GM19467 (cell line): Measurements from ENCODE around the gene MRPS27.

Experiments
- ATAC-seq: cut with Tn5 transposase; IDR thresholded peaks from one replicate; pipeline ENCODE4 v1.9.1; 2021; ENCODE audit warnings: mild to moderate bottlenecking, moderate library complexity; ENCODE audit not compliant: unreplicated experiment

Gene MRPS27

DNA sequence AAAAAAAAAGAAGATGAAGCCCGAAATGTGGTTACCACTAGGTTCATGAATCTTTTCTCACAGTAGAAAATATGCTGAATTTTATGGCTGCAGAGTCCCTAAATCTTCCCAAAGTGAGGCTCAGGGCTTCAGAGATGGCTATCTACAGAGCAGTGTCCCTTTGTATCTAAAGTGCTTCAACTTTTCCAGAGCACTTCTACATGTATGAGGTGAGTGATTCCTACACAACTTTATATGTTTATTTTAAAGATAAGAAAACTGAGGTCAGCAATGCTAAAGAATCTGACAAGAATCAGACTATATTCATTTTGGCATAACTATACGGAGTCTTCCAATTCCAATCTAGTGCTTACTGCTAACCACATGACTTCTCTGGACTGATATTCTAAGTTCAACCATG, 53.2 kb downstream of the MRPS27 start:
- ATAC-seq, result no peak

DNA sequence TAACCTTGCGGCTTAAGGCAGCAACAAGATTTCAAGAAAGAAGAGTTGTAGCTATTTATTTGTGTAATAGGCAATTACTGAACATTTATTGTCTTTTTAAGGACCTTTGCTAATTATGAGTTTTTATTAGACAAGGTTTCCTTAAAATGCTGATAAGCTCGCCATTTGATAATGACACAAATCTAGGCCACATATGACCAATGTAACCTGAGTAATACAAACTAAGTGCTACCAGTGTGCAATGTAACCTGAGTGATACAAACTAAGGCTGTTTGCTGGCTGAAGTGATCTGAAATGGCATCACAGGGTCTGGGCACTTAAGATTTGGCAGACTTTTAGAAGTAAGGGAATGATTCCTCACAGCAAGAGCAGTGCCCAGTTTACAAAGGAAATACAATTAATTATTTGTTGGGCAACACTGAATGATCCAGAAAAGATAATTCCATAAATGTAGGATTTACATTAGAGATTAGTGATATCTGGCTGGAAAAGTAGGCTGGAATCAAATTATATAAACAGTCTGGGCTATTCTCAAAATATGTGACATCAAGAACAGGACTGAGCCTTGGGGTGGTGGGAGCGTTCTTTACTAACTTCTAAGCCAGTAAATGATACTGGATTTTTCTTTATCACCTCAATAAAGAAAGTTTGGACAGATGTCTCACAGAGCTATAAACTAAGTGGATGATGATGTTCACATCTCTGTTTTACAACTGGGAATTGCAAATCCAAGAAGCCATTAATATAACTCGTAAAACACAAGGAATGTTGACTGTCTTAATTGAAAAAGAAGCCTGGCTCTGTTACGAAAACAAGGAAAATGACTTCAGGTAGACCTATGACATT, 54.8 kb downstream of the MRPS27 start:
- ATAC-seq, result no peak

DNA sequence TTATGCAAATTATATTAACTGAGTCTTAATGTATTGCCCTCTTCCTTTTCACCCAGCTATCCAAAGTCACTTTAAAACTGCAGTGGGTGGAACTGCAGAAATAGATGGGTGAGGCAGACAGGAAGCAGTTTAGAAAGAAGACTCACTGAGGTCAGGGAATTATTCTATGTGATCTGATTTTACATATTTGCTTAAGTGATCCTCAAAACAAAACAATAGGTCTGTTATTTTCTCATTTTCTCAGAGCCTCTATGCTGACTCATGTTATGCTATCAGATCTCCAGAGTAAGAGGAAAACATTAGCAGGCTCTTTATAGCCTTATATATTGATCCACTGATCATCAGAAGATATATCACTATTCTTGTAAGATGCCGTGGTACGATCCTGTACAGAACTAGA, 63.5 kb downstream of the MRPS27 start:
- ATAC-seq, result no peak

DNA sequence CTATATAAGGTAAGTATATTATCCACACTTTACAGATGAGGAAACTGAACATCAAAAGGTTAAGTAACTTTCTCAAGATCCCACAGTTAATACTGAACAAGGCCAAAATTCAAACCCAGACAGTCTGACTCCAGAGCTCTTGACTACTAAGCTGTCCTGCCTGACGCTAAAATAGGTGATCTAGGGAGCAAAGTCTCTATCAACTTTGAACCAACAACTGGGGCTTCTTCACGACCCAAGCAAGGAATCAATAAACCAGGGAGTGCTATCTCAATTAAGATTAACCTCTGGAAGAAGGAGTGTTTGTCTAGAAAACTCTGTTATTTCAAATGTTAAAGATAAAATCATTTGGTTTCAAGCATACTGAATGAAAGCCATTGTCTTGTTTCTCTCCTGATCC, 64.4 kb downstream of the MRPS27 start:
- ATAC-seq, result no peak

DNA sequence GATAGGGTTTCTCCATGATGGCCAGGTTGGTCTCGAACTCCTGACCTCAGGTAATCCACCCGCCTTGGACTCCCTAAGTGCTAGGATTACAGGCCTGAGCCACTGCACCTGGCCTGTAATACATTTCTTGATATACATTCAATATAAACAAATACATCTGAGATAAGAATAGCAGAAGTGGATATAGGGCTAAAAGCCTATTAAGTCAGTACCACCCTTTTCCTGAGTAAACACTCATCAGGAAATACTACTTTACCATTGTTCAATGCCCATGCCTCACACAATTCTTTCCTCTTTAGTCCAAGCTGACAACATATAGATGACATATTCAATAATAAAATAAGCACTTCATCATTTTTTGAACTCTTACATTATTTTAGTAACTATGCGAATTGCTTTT, 64.8 kb downstream of the MRPS27 start:
- no peak for ATAC-seq

DNA sequence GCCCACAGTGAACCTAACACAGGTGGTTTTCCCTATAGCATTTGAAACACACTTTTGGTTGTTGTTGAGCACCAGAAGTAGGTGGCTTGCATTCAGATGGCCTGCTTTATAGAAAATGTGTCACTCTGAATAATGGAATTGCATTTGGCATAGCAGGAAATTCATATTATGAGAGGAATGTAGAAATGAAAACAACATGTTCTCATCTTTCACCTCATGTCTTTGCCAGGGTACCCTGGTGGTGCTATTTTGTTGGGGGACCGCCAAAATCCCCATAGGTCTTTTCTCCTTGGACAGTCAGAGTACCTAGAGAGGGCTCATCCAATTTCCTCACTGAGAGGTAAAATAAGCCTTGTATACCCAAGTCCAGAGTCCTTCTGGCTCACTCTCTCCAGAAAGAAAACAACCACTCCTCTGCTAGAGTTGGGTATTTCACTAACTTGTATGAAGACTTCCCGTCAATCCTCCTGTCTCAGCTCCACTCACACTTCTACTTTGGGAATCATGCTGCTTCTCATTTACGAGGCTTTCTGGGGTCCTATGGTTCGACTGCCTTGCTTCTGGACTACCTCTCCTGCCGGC, 67.4 kb downstream of the MRPS27 start:
- ATAC-seq, result no peak

DNA sequence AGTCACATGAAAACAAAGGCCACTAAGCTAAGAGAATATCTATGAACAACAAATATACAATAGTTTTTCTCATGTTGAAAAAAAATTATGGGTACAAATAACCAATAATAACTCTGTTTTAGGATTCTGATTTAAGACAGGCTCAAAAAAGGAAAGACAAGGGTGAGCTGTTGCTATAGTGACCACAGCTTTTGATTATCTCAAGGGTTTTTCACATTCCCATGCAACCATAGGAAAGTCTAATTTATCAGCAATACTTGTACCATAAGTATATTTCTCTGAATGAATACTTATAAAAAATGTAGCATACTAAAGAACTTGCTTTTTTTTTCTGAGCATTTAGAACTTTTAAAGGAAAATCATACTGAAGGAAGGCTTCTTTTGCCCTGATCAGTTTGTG, 68.0 kb downstream of the MRPS27 start:
- no peak for ATAC-seq

DNA sequence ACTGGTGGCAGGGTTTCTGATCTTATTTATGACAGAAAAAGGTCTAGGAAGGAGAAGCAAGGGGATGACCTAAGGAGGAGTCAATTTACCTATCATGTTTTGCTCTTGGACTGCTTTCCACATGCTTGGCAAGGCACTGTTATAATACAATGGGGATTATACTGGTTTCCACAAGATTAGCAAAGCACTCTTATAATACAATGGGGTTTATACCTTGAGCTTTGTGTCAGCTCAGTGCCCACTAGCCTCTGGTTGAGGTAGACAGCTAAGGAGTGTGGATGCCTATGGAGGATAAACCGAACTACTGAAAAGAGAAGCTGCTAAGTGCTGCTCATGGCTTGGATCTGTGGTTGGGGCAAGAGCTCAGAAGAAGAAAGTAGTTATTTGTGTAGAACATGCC, 68.7 kb downstream of the MRPS27 start:
- ATAC-seq, result no peak

DNA sequence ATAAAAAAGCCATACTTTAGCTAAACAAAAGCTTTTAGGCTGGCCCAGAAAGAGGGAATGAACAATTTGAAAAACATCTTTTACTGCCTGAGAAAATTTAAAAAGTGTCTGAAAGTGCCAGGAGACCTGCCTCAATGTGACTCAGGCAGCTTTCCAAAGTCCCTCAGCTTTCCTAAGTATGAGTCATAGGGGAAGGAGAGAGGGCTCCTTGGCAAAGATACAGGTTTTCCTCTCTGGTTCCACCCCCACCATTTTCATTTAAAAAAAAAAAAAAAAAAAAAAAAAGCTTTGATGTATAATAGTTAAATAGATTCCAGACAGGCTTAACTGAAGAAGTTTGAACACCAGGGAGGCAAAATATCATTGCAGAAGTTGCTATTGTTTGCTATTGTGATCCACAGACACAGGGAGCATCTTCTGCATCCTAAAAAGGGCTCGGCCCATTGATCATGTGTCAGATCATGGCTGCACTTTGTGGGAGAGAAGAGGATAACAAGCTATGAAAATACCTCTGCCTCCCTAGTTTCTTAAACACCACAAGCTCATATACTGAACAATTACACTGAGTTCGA, 71.5 kb downstream of the MRPS27 start:
- ATAC-seq, result no peak

DNA sequence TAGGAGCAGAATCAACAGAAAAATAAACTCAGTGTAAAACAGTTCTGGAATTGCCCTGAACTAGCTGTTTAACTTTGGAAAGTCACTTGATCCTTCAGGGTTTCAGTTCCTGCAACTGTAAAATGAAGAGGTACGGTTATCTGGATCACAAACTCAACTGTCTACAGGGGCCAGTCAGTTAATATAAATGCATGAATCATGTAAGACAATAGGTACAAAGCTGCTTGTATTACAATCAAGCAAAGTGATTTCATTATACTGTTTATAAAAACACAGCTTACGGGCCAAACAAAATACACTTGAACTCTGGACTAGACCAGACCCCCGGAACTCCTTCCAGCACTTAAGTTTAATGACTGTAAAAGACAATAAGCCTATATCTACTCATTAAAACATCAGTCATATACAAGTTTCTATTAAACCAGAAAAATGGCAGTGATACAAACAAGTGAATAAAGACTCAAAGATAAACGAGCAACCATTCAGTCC, 73.0 kb downstream of the MRPS27 start:
- no peak for ATAC-seq

DNA sequence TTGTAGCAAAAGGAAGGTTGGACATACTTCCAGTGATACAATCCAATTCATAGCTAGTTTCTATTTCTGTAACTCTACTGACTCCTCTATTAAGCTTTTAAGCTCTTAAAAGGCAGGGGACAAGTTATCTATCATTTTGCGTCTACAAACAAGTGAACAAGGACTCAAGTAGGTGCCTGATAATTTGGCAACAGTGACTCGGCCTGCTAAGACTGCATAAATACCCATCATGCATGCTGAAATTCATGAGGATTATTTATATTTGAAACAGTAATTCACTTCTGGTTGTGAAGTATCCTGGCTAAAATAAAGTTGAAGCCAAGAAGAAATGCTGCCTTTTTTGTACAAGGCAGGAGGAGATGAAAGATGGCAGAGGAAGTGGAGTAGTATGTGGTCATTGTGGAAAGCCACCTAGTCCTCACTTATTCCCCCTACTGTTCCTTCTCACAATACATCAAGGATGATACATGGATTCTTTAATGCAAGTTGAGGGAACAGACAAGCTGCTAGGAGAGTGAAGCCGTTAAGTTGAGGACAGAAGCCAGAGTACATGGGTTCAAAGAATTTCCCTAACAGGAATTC, 74.0 kb downstream of the MRPS27 start:
- ATAC-seq, result no peak

DNA sequence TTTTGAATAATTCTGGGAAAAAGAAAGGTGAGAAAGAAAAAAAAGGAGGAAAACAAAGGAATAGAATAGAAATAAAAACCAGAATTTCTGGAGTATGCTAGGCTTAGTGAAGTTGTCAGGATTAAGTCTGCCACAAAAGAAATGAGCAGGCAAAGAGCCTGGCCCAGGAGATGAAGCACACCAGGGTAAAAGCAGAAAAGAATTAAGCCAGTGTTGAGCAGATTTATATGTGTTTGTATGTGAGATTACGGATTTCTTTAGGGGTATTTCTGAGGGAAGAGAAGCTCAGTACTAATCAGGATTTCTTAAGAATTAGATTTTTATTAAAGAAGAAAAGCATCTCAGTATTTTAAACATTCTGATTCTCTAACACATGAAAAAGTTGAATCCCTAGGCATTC, 74.5 kb downstream of the MRPS27 start:
- ATAC-seq, result no peak

DNA sequence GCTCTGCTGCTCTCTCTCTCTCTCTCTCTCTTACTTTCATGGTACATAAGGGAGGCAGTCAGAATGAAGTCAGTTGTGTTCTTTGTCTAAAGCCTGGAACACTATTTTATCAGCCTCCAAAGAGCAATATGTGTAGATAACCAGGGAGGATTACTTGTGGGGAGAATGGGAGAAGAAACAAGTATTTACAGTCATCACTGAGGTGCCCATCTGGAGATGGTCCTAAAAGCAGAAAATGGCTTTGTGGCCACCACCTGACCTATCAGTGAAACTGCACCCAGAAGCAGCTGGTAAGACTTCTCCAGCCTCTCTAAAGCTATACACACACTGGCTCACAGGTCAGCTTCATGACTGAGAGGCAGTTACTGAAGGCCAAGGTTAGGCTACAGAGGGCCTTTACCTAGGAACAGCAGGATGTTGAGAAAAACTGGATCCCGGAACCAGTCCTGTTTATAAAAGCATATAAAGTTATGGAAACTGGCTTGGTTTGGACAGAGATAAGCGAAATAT, 75.1 kb downstream of the MRPS27 start:
- peak; percentile 93 for ATAC-seq

DNA sequence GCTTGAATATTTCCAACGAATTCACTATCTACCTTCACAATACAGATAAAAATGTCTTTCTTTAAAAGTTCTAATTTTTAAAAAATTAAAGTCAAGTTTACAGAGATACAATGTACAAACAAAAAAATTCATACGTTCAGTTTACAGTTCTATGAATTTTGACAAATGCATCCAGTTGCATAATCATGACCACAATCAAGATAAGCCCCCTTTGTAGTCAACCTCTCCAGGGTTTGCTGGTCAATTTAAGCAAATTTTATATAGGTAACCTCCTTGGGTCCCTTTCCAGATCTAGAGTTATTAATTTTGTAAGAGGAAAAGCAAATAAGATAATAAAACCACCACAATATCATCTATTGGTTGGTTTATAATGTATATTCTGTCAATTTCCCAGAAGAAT, 76.3 kb downstream of the MRPS27 start:
- ATAC-seq, result no peak

DNA sequence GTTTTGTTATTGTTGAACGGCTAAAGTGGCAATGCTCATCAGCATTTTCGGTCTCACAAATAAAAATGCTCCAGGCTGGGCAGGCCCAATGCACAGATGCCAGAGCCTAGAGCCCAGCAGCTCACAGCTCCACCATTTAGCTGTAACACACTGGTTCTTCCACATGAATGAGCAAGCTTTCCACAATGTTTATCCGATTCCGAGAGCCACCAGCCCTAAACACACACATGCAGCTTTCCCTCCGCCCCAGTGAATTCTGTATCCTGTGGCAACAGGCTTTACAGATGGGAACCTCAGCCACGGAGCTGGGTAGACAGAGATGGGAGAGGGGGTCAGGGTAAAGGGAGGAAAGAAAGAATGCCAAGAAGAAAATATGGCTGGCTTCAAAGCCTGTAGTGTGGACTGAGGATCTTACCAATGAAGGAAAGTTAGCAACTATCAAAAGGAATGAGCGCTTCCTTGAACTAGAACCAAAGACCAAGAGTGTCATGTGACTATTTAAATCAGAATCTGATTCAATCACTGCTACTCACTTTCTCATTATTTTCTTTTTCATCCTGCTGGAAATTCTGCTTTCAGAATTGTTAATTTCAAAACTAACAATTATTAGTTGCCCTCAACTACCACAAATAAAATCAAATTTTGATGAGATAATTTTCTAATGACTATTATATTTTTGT, 77.1 kb downstream of the MRPS27 start:
- ATAC-seq, result no peak

DNA sequence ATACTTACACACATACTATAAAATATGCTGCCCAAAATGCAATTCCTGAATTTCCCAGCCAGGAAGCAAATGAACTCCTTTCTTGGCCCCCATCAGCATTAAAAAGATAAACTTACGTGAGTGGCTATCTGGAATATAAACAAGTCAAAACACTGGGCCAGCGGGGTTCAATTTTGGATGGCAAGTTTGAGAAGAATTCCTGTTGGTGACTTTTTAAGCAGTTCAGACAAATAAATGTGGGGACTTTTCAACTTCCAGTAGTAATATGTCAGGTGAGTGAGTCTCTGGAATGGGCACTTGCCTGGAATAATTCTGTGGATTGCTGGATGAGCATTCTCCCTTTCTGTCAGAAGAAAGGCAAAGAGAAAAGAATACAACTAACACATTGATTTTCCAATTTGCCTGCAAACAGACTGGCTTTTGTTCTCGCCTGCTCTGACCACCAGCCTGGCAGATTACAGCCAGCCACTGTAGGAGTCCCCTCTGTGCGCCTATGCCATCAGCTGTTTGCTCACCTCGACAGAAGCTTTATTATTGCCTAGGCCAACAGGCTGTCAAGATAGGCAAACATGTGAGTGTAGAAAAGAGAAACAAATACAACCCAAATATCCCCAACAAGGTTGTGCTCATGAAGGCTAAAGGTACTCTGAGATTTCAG, 78.6 kb downstream of the MRPS27 start:
- ATAC-seq, result no peak

DNA sequence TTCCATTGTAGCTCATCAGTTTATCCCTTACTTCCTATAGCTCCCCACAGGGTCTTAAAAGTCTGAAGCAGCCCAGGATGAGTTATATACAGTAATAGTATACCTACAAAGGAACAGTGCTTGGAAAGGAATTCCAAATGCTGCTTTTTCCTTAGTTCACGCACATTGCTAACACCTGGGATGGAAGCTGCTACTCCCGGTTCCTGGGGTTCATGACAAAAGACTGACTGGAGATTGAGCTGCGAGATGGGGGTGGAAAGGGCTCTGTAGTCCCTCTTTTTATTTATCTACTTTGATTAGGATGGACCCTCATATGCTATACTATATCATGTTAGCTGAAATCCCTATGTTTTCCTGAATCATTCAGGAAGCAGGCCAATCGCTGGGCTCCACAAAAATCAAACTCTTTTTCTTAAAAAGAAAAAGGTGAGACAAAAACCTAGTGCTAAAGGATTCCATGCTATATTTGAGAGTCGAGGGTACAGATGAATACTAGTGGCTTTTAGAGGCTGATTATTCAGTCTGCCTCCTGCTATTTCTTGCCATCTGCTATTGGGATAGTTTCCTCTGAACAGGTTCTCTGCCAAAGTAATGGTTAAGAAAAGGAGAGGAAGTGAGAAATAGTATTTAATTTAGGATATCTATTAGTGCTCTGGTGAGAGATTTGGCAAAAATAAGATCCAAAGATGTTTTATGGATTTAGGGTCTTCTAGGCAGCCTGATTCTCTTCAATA, 81.2 kb downstream of the MRPS27 start:
- ATAC-seq, result no peak

DNA sequence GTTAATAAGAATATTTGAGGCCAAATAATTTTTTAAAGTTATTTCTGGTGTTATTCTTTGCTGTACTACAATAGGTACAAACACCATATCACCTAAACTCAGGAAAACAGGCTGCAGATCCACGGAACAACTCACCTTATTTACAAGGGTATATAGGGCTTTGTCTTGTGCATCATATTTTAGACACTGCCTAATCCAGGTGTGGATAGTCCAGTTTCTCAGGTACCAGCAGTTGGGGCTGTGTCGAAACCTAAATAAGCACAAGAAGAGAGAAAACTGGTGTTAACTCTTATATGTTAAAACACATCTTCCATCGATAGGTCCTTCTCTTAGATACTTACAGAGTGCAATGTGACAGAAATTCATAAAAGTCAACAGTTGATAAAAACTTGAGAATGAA, 82.2 kb downstream of the MRPS27 start:
- no peak for ATAC-seq

DNA sequence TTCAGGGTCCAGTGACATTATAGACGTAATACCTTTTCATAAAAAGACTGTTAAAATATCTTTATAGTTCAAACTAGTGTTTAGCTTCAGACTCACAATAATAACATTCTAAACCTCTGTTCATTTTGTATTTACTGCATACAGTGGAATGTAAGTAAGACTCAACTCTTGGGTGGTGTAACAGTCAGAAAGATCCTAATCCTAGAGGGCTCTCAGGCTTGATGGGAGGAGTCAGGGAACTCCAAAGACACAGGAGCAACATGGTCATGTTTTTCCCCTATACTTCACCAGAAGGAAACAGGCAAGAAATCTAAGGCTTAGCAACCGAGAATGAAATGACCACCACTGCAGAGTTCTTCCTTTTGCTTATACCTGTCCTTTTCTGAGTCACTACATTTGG, 82.6 kb downstream of the MRPS27 start:
- ATAC-seq, result no peak

DNA sequence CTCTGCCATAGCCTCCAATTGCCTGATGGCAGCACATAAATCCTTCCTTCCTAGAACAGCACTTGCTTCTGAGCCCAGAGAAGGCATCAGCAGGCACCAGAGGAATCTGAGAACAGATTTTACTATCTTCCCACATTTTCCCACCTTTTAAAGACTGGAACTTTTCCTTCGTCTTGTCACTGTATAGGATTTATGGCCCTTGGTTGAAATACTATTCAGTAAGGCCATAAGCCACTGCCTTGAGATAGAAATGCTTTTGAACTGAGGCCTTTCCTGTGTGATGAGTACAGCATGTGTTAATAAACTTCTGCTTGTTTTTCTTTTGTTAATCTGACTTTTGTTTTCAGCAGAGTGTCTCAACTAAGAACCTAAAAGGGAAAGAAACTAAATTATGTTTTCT, 84.3 kb downstream of the MRPS27 start:
- no peak for ATAC-seq
